ENCODE results near the gene NRG2. TPM values are rescaled to one million over a fixed set of nuclear protein-coding genes. Genes with fewer than 3 reads are reported as not detected.

NRG2 gene
- total RNA-seq, 2 experiments from 2014 or later: not detected

GRCh38 chr5:140018920-140019644 is 24.0 kb downstream of the NRG2 start:
- intact Hi-C loops (cut with micrococcal nuclease): no loop called here
- Mint-ChIP-seq H3K27me3 (ENCODE audit: low read depth) (peaks cover 11% of the 10 kb centered on the region), H3K27ac (no peak overlapping the region), H3K36me3 (ENCODE audit: low read depth) (no peaks in the 10 kb centered on the region), H3K4me3 (no peak overlapping the region), H3K4me1 (ENCODE audit: low read depth) (no peaks in the 10 kb centered on the region), H3K9me3 (no peaks in the 10 kb centered on the region)
- CTCF ChIA-PET: interaction anchor here (1.3 to 4.0 kb wide), 2 partner anchors 17 to 50 kb away, joined by 3 to 12 read pairs; no protein-coding TSS in a partner anchor
- DNase-seq: no peak

GRCh38 chr5:140018517-140018916 is 24.6 kb downstream of the NRG2 start:
- Mint-ChIP-seq H3K27me3 (ENCODE audit: low read depth) (peaks cover 7% of the 10 kb centered on the region), H3K4me3 (no peak overlapping the region), H3K36me3 (ENCODE audit: low read depth) (no peaks in the 10 kb centered on the region), H3K4me1 (ENCODE audit: low read depth) (no peaks in the 10 kb centered on the region), H3K9me3 (no peaks in the 10 kb centered on the region), H3K27ac (no peak overlapping the region)
- CTCF ChIA-PET: interaction anchor here (4.0 kb wide), 1 partner anchor 50 kb away, joined by 12 read pairs; no protein-coding TSS in a partner anchor
- intact Hi-C loops (cut with micrococcal nuclease): no loop called here
- DNase-seq: no peak

GRCh38 chr5:140018096-140018481 is 25.0 kb downstream of the NRG2 start:
- intact Hi-C loops (cut with micrococcal nuclease): no loop called here
- no peak overlapping the region for H3K4me3 Mint-ChIP-seq
- peaks cover 7% of the 10 kb centered on the region for H3K27me3 Mint-ChIP-seq (ENCODE audit: low read depth)
- no peak overlapping the region for H3K27ac Mint-ChIP-seq
- no peak for DNase-seq
- no peaks in the 10 kb centered on the region for H3K36me3 Mint-ChIP-seq (ENCODE audit: low read depth)
- CTCF ChIA-PET: interaction anchor here (0.6 to 4.0 kb wide), 2 partner anchors 49 to 374 kb away, joined by 3 to 12 read pairs; no protein-coding TSS in a partner anchor
- H3K9me3 Mint-ChIP-seq: no peaks in the 10 kb centered on the region
- no peaks in the 10 kb centered on the region for H3K4me1 Mint-ChIP-seq (ENCODE audit: low read depth)

- CTCF ChIA-PET: interaction anchor here (0.6 to 4.0 kb wide), 2 partner anchors 49 to 375 kb away, joined by 3 to 12 read pairs; no protein-coding TSS in a partner anchor
- peaks cover 7% of the 10 kb centered on the region for H3K27me3 Mint-ChIP-seq (ENCODE audit: low read depth)
- H3K27ac Mint-ChIP-seq: no peak overlapping the region
- intact Hi-C loops (cut with micrococcal nuclease): no loop called here
- H3K36me3 Mint-ChIP-seq (ENCODE audit: low read depth): no peaks in the 10 kb centered on the region
- no peak for DNase-seq
- no peaks in the 10 kb centered on the region for H3K9me3 Mint-ChIP-seq
- H3K4me1 Mint-ChIP-seq (ENCODE audit: low read depth): no peaks in the 10 kb centered on the region
- no peak overlapping the region for H3K4me3 Mint-ChIP-seq
These were observed 25.6 kb downstream of the NRG2 start for GRCh38 chr5:140017397-140018095.

GRCh38 chr5:140015706-140016105 is 27.4 kb downstream of the NRG2 start:
- CTCF ChIA-PET: no interaction called here
- Mint-ChIP-seq H3K27me3 (ENCODE audit: low read depth) (peaks cover 4% of the 10 kb centered on the region), H3K4me1 (ENCODE audit: low read depth) (no peaks in the 10 kb centered on the region), H3K9me3 (no peaks in the 10 kb centered on the region), H3K27ac (no peak overlapping the region), H3K4me3 (no peak overlapping the region), H3K36me3 (ENCODE audit: low read depth) (no peaks in the 10 kb centered on the region)
- intact Hi-C loops (cut with micrococcal nuclease): no loop called here
- no peak for DNase-seq

- Mint-ChIP-seq H3K27me3 (ENCODE audit: low read depth) (peaks cover 4% of the 10 kb centered on the region), H3K4me1 (ENCODE audit: low read depth) (no peaks in the 10 kb centered on the region), H3K27ac (no peak overlapping the region), H3K9me3 (no peaks in the 10 kb centered on the region), H3K4me3 (no peak overlapping the region), H3K36me3 (ENCODE audit: low read depth) (no peaks in the 10 kb centered on the region)
- intact Hi-C loops (cut with micrococcal nuclease): no loop called here
- CTCF ChIA-PET: no interaction called here
- DNase-seq: no peak
These were observed 28.3 kb downstream of the NRG2 start for GRCh38 chr5:140014751-140015150.

GRCh38 chr5:140013536-140013935 is 29.6 kb downstream of the NRG2 start:
- intact Hi-C loops (cut with micrococcal nuclease): no loop called here

GRCh38 chr5:140012443-140012842 is 30.7 kb downstream of the NRG2 start:
- CTCF ChIA-PET: no interaction called here
- Mint-ChIP-seq H3K27ac (no peak overlapping the region), H3K4me3 (no peak overlapping the region), H3K36me3 (ENCODE audit: low read depth) (no peaks in the 10 kb centered on the region), H3K9me3 (no peaks in the 10 kb centered on the region), H3K27me3 (ENCODE audit: low read depth) (no peaks in the 10 kb centered on the region), H3K4me1 (ENCODE audit: low read depth) (no peaks in the 10 kb centered on the region)
- intact Hi-C loops (cut with micrococcal nuclease): no loop called here
- no peak for DNase-seq

More at GRCh38 chr5:140013536-140013935, 29.6 kb downstream of the NRG2 start:
- H3K9me3 Mint-ChIP-seq: no peaks in the 10 kb centered on the region
- no peak overlapping the region for H3K27ac Mint-ChIP-seq
- no peaks in the 10 kb centered on the region for H3K36me3 Mint-ChIP-seq (ENCODE audit: low read depth)
- H3K27me3 Mint-ChIP-seq (ENCODE audit: low read depth): peaks cover under 1% of the 10 kb centered on the region
- H3K4me1 Mint-ChIP-seq (ENCODE audit: low read depth): no peaks in the 10 kb centered on the region
- CTCF ChIA-PET: no interaction called here
- no peak for DNase-seq
- no peak overlapping the region for H3K4me3 Mint-ChIP-seq

GRCh38 chr5:140011297-140011802 is 31.7 kb downstream of the NRG2 start:
- no peak for DNase-seq
- H3K36me3 Mint-ChIP-seq (ENCODE audit: low read depth): no peaks in the 10 kb centered on the region
- no peaks in the 10 kb centered on the region for H3K27me3 Mint-ChIP-seq (ENCODE audit: low read depth)
- H3K9me3 Mint-ChIP-seq: no peaks in the 10 kb centered on the region
- H3K4me1 Mint-ChIP-seq (ENCODE audit: low read depth): no peaks in the 10 kb centered on the region
- no peak overlapping the region for H3K4me3 Mint-ChIP-seq
- no peak overlapping the region for H3K27ac Mint-ChIP-seq
- intact Hi-C loops (cut with micrococcal nuclease): no loop called here
- CTCF ChIA-PET: no interaction called here

GRCh38 chr5:140010798-140011197 is 32.3 kb downstream of the NRG2 start:
- intact Hi-C loops (cut with micrococcal nuclease): no loop called here
- H3K9me3 Mint-ChIP-seq: no peaks in the 10 kb centered on the region
- no peak overlapping the region for H3K27ac Mint-ChIP-seq
- no peaks in the 10 kb centered on the region for H3K4me1 Mint-ChIP-seq (ENCODE audit: low read depth)
- H3K27me3 Mint-ChIP-seq (ENCODE audit: low read depth): no peaks in the 10 kb centered on the region
- no peak for DNase-seq
- CTCF ChIA-PET: no interaction called here
- no peak overlapping the region for H3K4me3 Mint-ChIP-seq
- no peaks in the 10 kb centered on the region for H3K36me3 Mint-ChIP-seq (ENCODE audit: low read depth)

GRCh38 chr5:140007311-140007710 is 35.8 kb downstream of the NRG2 start:
- H3K9me3 Mint-ChIP-seq: no peaks in the 10 kb centered on the region
- CTCF ChIA-PET: interaction anchor here (1.5 kb wide), 1 partner anchor 38 kb away, joined by 4 read pairs; no protein-coding TSS in a partner anchor

GRCh38 chr5:140005145-140005591 is 37.9 kb downstream of the NRG2 start:
- no peak for DNase-seq
- intact Hi-C loops (cut with micrococcal nuclease): no loop called here
- H3K36me3 Mint-ChIP-seq (ENCODE audit: low read depth): no peaks in the 10 kb centered on the region
- CTCF ChIA-PET: interaction anchor here (0.7 kb wide), 2 partner anchors 36 to 218 kb away, joined by 3 to 4 read pairs; no protein-coding TSS in a partner anchor
- H3K4me3 Mint-ChIP-seq: no peak overlapping the region
- H3K4me1 Mint-ChIP-seq (ENCODE audit: low read depth): no peaks in the 10 kb centered on the region
- peaks cover 23% of the 10 kb centered on the region for H3K27me3 Mint-ChIP-seq (ENCODE audit: low read depth)
- H3K27ac Mint-ChIP-seq: no peak overlapping the region
- no peaks in the 10 kb centered on the region for H3K9me3 Mint-ChIP-seq

More at GRCh38 chr5:140007311-140007710, 35.8 kb downstream of the NRG2 start:
- Mint-ChIP-seq H3K4me3 (no peak overlapping the region), H3K36me3 (ENCODE audit: low read depth) (no peaks in the 10 kb centered on the region), H3K27ac (no peak overlapping the region), H3K27me3 (ENCODE audit: low read depth) (peaks cover 17% of the 10 kb centered on the region), H3K4me1 (ENCODE audit: low read depth) (no peaks in the 10 kb centered on the region)
- DNase-seq: no peak
- intact Hi-C loops (cut with micrococcal nuclease): no loop called here

All from activated naive CD4-positive, alpha-beta T cell treated with anti-CD3 and anti-CD28 coated beads for 36 hours (primary cell).